GM13977 (cell line): ENCODE measurements around the gene TEK.
"Not testable (repeated sequence)": the region's sequence is repeated elsewhere in the genome, so short reads cannot be mapped to it uniquely, and the experiment has no call there.

Experiments used
- DNase-seq: peaks from one replicate; pipeline ENCODE4 v3.0.0; 2012; ENCODE audit warnings: low spot score
- CTCF ChIP-seq: IDR thresholded peaks from 2 replicates; pipeline ENCODE4 v1.5.1; 2012; ENCODE audit warnings: mild to moderate bottlenecking, control low read depth; ENCODE audit not compliant: insufficient read depth; ENCODE audit errors: extremely low read depth, missing control alignments
- in situ Hi-C: fragments of 300-500 bp; cut with MboI; formaldehyde crosslinking; loops from one replicate; pipeline ENCODE4 v1.12.0; 2022; ENCODE audit warnings: low sequenced_read_pairs, low pct_unique_long_range_greater_than_20kb, mixed read lengths, inconsistent platforms; ENCODE audit not compliant: unreplicated experiment

The TEK gene

GRCh38 chr9:27085456-27085855 lies 23.6 kb upstream of the TEK start:
- in situ Hi-C loops = no loop called here
- TF ChIP-seq CTCF = no peak
- DNase-seq = no peak

- TF ChIP-seq CTCF = no peak
- DNase-seq = no peak
- in situ Hi-C loops = no loop called here
These were observed 22.0 kb upstream of the TEK start for GRCh38 chr9:27086818-27087680.

- DNase-seq = no peak
- in situ Hi-C loops = no loop called here
- TF ChIP-seq CTCF = no peak
These were observed 20.0 kb upstream of the TEK start for GRCh38 chr9:27088981-27089380.

- no peak for TF ChIP-seq CTCF
- in situ Hi-C loops = no loop called here
- no peak for DNase-seq
These were observed 19.3 kb upstream of the TEK start for GRCh38 chr9:27089706-27090105.

- in situ Hi-C loops = no loop called here
- no peak for TF ChIP-seq CTCF
- DNase-seq = no peak
These were observed 18.8 kb upstream of the TEK start for GRCh38 chr9:27090231-27090630.

- DNase-seq = no peak
- no peak for TF ChIP-seq CTCF
- in situ Hi-C loops = no loop called here
These were observed 18.3 kb upstream of the TEK start for GRCh38 chr9:27090711-27091110.

GRCh38 chr9:27092496-27092895 lies 16.5 kb upstream of the TEK start:
- in situ Hi-C loops, DNase-seq: not testable (repeated sequence)

- DNase-seq, in situ Hi-C loops: not testable (repeated sequence)
These were observed 15.5 kb upstream of the TEK start for GRCh38 chr9:27093384-27094067.
